Fibroblast of skin of abdomen (primary cell): Measurements from ENCODE around the gene THSD4.

ENCODE experiments used
- DNase-seq: peaks from one replicate; pipeline ENCODE4 v3.0.0-alpha.2; 2013

Gene THSD4

DNA sequence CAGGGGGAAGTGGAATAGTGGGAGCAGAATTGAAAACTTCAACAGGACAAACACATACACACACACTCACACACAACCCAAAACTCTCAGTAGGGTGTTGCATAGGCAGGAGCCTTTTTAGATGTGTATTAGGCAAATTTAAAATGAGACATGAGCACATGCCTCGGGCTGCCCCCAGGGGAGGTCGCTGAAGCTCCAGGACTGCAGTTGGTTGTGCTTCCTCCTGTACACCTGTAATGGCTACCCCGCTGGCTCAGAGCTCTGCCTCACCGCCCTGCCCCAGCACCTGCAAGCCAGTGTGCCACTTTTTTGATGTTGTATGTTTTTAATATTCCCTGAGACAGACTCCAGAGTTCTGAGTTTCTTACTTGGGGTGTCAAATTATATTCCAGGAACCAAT lies 391.7 kb downstream of the THSD4 start:
- DNase-seq, result no peak

DNA sequence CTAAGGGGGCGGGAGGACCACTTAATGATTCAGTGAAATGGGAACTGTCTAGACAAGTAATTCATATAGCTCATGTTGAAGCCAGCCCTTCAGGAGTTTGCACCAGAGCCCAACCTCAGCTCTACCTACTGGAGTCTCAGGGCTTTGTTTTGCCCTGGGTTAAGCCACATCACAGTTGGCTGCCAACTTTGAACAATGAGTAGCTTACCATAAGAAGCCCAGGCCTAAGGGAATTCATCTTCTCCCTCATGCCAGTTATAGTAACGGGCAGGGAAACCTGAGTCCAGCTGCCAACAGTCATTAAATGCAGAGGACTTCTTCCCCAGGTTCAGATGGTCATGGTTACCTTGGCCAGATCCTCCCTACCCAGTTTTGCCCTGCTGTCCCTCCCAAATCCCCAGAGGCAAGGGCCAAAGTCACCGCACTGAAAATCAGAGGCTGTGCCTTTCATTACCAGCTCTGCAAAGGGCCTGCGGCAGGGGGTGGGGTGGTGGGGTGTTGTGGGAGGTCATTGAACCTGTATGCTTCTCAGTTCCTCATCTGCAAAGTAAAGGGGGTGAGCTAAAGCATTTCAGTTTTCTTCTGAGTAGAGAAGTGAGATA lies 392.9 kb downstream of the THSD4 start:
- DNase-seq, result no peak

GRCh38 chr15:71509139-71509538 lies 393.9 kb downstream of the THSD4 start:
- no peak for DNase-seq

GRCh38 chr15:71510763-71511162 lies 395.5 kb downstream of the THSD4 start:
- no peak for DNase-seq

DNA sequence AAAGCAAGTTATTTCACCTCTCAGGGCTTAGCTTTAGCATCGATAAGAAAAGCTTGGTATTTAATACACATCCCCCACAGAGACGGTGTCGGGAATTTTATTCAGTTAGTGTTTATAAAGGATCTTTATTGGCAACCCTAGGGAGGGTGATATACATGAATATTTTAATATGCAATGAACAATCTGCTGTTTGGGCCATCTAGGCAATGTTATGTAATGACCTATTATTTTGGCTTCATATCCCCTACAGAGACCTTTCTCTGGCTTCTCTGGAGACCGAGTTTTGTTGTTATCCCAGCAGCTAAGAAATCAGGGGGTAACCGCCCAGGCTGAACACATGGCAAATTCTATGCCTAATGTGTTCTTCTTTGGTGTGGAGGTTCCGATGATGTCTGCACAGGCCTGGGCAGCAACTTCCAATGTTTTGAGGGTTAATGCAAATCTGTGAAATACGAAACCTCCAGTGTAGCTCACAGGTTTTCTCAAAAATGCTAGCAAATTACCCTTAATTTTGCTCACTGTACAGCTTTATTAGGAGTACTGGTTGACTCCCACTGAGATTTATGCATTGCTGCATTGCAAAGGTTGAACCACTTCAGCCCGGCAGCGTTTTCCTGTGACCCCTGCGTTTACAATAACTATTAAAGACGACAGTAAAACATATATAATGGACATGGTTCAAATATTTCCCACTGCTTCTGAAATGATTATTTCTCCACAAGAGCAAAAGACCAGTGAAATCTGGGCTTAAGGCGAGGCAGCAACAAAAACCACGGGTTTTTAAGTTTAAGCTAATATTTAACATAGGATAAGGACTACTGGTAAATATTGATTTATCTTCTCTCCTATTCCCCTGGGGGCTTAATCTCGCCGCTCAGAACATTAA lies 396.8 kb downstream of the THSD4 start:
- no peak for DNase-seq

DNA sequence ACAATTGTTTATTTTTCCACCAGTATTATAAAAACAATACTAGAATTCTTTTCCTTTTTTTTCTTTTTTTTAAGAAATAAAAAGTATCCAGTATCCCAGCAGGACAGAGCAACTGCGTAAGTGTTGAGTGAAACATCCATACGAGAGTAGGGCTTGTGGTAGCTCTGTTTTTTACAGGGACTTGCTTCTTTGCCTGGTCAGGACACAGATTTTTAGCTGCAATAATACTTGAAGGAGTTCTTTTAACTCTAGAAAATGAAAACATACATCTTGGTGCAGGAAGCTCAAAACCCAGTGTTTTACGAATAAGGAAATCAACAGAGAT lies 397.4 kb downstream of the THSD4 start:
- no peak for DNase-seq

DNA sequence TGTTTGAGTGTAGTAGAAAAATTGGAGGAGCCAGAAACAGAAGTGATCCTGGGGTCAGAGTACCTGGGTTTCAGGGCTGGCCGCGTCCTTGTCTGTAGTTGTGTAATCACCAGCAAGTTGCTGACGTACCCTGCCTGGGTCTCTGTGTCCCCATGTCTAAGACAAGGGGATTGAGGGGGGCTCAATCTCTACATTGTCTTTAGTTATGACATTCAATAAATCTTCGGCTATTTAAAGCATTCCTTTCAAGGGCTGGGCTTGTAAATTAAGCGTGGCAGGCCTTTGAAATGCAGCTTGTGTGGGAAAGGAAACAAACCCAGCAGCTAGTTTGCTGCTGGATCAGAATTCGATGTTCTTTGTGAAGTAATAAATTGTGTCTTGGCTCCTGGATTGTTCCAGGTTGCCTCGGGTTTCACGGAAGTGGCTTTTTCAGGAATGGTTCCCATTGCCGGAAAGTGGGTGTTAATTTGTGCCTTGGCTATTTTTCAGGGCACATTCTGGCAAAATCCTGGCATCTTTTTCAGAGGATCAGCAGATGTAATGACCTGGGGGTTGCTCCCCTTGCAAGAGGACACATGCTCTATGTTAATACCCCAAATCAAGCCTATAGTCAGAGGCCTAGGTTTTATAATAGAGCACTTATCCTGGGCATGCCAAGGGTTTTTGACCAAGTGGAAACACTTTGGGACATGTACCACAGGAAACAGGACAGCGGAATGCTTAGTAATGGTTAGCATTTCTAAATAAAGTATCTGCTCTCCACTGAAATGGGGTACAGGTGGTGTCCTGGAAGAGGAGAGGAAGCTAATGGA lies 400.3 kb downstream of the THSD4 start:
- DNase-seq, result no peak

DNA sequence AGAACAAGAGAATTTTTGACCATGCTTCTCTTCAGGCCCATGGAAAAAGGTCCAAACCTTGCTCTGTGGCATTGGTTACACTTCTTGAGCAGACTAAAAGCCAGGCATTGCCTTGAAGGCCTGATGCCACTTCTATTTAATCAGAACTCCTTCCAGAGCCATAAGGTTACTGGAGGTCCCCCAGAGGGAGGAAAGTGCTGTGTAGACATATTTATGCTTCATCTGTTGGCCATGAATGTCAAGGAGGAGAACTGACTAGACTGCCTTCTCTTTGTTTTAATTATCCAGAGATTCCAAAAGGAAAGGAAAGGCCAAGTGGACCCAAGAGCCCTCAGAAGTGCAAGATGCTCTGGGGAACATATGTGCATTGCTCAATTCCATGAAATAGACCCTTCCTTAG lies 402.5 kb downstream of the THSD4 start:
- no peak for DNase-seq

GRCh38 chr15:71518661-71519060 lies 403.4 kb downstream of the THSD4 start:
- no peak for DNase-seq

- DNase-seq, result peak; percentile 82
Measured at GRCh38 chr15:71526060-71526820, 411.0 kb downstream of the THSD4 start.

DNA sequence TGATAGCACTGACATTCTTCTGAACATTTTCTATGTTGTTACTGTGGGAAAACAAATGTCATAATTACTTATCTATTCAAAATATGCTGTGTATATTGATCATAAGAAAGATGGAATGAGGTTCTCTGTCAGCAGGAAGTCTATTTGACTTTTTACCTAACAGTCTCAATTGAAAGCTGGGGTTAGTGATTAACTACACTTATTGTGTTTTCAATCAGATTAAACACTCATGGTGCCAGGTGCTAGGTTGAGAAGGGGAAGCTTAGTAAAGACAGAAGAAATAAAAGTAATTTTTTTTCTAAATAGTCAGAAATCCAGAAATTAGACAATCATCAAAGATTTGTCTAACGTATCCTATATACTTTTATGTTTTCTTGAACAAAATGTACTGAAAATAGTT lies 414.1 kb downstream of the THSD4 start:
- no peak for DNase-seq

GRCh38 chr15:71530116-71530515 lies 414.8 kb downstream of the THSD4 start:
- DNase-seq, result no peak

DNA sequence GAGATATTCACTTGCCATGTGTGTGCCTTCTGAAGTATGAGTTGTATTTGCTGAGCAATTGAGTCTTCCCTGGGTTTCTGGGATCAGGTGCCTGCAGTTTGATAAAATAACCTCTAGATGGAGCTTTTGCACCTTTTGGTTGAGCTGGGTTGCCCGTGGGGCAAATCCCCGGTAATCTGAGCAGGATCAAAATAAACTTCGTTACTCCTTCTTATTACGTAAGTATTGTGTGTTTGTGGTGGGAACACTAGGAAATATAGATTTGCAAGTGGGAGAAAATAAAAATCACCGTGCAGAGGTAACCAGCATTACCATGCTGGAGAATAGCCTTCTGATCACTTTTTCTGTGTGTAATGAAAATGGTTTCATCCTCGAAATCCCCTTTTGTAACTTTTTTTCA lies 417.7 kb downstream of the THSD4 start:
- DNase-seq, result no peak

GRCh38 chr15:71538181-71538580 lies 422.9 kb downstream of the THSD4 start:
- DNase-seq, result no peak

DNA sequence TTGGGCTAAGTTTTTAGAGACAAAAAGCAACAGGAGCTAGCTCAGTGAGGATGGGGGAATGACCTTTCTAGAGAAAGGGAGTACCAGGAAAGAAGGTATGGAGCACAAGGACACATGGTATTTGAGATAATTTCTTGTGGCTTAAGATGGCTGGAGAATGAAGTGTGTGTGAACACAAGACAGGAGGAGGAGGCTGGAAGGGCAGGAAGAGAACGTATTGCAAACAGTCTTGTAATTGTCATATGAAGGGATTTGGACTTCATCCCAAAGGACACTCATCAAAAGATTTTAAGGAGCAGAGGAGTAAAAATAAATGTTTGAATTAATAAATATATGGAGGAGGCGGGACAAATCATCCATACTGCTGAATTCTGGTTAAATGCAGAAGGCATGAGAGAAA lies 426.5 kb downstream of the THSD4 start:
- no peak for DNase-seq

GRCh38 chr15:71542836-71543235 lies 427.6 kb downstream of the THSD4 start:
- peak; percentile 48 for DNase-seq

DNA sequence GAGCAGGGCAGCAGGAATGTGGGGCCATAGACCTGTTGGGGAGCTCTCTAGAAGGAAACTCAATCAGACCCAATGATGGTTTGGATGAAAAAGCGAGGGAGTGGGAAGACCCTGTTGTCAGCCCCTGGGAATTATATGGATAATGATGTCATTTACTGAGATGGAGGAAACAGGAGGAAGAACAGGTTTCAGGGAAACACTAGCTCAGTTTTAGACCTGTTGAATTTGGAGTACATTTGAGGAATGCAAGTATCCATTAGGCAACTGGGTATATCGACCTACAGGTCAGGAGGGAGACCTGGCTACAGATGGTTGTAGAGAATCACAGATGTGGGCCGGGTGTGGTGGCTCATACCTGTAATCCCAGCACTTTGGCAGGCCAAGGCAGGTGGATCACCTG lies 428.1 kb downstream of the THSD4 start:
- no peak for DNase-seq

DNA sequence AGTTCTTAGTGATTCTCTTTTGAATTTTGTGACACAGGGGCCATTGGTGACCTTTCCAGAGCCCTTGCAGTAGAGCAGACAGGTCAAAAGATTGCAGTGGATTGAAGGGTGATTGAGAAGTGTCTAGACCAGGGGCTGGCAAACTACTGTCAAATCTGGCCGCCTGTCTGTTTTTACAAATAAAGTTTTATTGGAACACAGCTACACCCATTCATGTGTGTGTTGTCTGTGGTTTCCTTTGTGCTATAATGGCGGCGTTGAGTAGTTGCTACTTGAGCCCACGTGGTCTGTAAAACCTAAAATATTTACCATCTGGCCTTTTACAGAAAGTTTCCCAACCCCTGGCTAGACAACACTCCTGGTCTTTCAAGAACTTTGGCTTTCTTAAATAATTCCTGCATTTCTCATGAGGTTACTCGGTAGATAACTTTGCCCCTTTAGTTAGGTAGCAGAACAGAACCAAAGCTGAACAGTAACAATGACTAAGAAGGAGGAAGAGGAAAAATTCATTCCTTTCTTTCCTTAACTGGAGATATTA lies 430.0 kb downstream of the THSD4 start:
- DNase-seq, result peak; percentile 73

DNA sequence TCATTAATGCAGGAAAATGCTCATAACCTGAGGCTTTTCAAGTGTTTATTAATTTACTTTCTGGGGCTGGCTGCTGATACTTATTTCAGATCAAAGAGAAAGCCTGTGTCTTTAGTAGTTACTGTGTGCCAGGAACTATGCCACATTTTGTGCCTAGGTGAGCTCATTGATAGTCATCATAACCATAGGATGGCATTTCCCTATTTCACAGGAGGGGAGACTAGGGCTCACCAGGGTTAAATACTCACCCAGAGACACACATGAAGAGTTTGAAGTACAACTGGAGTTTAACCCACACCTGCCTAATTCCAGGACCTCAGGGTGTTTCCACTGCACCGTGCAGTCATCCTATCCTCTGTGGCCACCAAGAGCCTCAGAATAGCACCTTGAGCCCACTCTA lies 430.7 kb downstream of the THSD4 start:
- no peak for DNase-seq

DNA sequence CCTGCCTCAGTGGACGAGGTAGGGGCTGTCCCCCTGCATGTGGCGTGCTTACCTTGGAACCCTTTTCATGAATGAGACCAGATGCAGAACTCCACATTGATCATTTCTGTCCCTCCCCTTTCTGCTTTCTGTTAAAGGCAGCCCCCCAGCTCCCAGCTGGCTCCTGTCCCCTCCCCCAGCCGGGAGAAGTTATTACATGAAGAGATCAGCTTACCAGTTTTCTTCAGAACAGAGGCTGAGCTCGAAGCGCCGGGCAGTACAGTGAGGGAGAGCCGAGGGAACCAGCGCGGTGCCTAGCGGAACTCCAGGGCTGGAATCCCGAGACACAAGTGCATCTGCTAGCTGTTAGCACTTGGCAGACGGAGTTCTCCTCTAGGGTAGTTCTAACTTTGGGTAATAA lies 431.7 kb downstream of the THSD4 start:
- DNase-seq, result peak; percentile 33

- DNase-seq, result no peak
Measured at GRCh38 chr15:71548401-71548807, 433.1 kb downstream of the THSD4 start.

- no peak for DNase-seq
Measured at GRCh38 chr15:71549091-71549490, 433.8 kb downstream of the THSD4 start.

- DNase-seq, result no peak
Measured at GRCh38 chr15:71549697-71550096, 434.4 kb downstream of the THSD4 start.
